Bronchial epithelial cell (primary cell): Measurements from ENCODE around the gene NCEH1. TPM values are rescaled to one million over a fixed set of nuclear protein-coding genes. Genes with fewer than 3 reads are reported as not detected.
"Not testable (repeated sequence)": the region's sequence is repeated elsewhere in the genome, so short reads cannot be mapped to it uniquely, and the experiment has no call there.

Experiments used
- DNase-seq: peaks from one replicate; pipeline ENCODE4 v3.0.0-alpha.2; 2010; ENCODE audit warnings: low read depth
- FAIRE-seq: peaks from 2 replicates; lab custom pipeline; 2011; peaks lifted over from hg19 to GRCh38; lab: Jason Lieb, UNC
- H3K27me3 ChIP-seq: 2 replicates; pipeline ENCODE4 v1.5.1; 2011; ENCODE audit warnings: low read length; ENCODE audit not compliant: control insufficient read depth, insufficient read depth
- H3K36me3 ChIP-seq: 2 replicates; pipeline ENCODE4 v1.5.1; 2011; ENCODE audit warnings: low read length; ENCODE audit not compliant: control insufficient read depth, insufficient read depth
- H3K4me3 ChIP-seq: 2 replicates; pipeline ENCODE4 v1.5.1; 2011; ENCODE audit warnings: mild to moderate bottlenecking, low read depth, low read length, control low read depth
- total RNA-seq: library from RNA; depleted of rRNA; stranded (reverse); fragments of >200 nt; gene quantifications from 2 replicates; pipeline ENCODE4 v1.2.1, GENCODE V29; 2014
- TF ChIP-seq, protein P1 (sequence below): IDR thresholded peaks from 2 replicates; pipeline ENCODE4 v1.5.1; 2011; ENCODE audit warnings: mild to moderate bottlenecking, moderate library complexity, low read length, control low read depth, inconsistent platforms; ENCODE audit not compliant: insufficient read depth, severe bottlenecking

NCEH1 gene
- total RNA-seq, 1 donor from 2014 or later, result 5.3 TPM

- TF ChIP-seq, protein P1, sequence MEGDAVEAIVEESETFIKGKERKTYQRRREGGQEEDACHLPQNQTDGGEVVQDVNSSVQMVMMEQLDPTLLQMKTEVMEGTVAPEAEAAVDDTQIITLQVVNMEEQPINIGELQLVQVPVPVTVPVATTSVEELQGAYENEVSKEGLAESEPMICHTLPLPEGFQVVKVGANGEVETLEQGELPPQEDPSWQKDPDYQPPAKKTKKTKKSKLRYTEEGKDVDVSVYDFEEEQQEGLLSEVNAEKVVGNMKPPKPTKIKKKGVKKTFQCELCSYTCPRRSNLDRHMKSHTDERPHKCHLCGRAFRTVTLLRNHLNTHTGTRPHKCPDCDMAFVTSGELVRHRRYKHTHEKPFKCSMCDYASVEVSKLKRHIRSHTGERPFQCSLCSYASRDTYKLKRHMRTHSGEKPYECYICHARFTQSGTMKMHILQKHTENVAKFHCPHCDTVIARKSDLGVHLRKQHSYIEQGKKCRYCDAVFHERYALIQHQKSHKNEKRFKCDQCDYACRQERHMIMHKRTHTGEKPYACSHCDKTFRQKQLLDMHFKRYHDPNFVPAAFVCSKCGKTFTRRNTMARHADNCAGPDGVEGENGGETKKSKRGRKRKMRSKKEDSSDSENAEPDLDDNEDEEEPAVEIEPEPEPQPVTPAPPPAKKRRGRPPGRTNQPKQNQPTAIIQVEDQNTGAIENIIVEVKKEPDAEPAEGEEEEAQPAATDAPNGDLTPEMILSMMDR, result no peak
- no peaks in the 10 kb centered on the region for H3K27me3 ChIP-seq
- no peak for FAIRE-seq
Measured at GRCh38 chr3:172735014-172735413, 24.1 kb upstream of the NCEH1 start.

GRCh38 chr3:172726380-172726779 lies 15.5 kb upstream of the NCEH1 start:
- no peak for FAIRE-seq
- Histone ChIP-seq H3K4me3 (no peak overlapping the region), H3K27me3 (no peaks in the 10 kb centered on the region), H3K36me3 (no peaks in the 10 kb centered on the region)
- TF ChIP-seq, protein P1, result no peak
- DNase-seq, result no peak

More at GRCh38 chr3:172735014-172735413, 24.1 kb upstream of the NCEH1 start:
- no peaks in the 10 kb centered on the region for H3K36me3 ChIP-seq
- no peak overlapping the region for H3K4me3 ChIP-seq
- DNase-seq, result no peak

- not testable (repeated sequence) for FAIRE-seq, H3K4me3 ChIP-seq, DNase-seq, H3K36me3 ChIP-seq, H3K27me3 ChIP-seq
Measured at GRCh38 chr3:172722536-172723040, 11.7 kb upstream of the NCEH1 start.

DNA sequence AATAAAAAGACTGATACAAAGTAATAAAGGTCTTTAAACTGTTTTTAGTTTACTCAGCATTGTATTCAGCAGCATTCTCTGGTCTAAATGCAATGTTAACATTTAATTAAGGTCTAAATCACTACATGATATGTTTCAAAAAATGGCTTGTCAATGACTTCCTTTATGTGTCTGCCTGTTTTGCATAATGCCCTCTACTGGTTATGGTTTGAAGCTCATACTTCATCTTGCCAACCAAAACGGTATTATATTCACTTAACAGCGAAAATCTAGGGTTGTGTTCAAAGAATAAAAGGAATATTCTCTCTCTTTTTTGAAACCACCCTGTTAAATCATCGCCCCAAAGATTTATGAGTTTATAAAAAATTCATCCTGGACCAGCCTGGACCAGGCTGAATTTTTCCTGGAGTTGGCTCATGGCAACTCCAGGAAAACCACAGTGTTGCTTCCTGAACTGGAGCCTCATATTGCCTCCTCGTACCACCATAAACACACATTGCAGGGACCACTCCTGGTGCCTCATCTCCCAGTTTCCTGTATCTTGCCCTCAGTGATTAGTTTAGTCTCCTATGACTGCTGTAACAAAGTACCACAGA lies 6.7 kb upstream of the NCEH1 start:
- DNase-seq (peak; percentile 23), FAIRE-seq (no peak)
- Histone ChIP-seq H3K27me3 (no peaks in the 10 kb centered on the region), H3K4me3 (no peak overlapping the region), H3K36me3 (no peaks in the 10 kb centered on the region)
- TF ChIP-seq, protein P1, result no peak

DNA sequence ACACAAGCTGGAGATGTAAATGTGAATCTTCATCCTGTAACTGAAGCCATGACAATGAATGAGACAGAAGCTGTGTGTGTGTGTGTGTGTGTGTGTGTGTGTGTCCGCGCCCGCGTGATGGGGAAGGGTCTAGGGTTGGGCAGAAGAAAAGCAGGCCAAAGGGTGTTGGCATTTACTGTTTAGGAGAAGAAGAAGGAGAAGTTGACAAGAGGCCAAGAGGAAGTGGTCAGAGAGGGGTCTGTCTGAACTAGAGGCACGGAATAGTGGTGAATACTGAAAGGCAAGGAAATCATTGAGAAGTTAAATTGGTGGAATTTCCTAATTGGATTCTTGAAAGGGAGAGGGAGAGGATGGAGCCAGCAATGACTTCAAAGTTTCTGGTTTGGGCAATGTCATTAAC lies 5.6 kb upstream of the NCEH1 start:
- DNase-seq, result no peak
- H3K4me3 ChIP-seq, result no peak overlapping the region
- H3K36me3 ChIP-seq, result no peaks in the 10 kb centered on the region
- TF ChIP-seq, protein P1, result no peak
- H3K27me3 ChIP-seq, result no peaks in the 10 kb centered on the region
- FAIRE-seq, result no peak

DNA sequence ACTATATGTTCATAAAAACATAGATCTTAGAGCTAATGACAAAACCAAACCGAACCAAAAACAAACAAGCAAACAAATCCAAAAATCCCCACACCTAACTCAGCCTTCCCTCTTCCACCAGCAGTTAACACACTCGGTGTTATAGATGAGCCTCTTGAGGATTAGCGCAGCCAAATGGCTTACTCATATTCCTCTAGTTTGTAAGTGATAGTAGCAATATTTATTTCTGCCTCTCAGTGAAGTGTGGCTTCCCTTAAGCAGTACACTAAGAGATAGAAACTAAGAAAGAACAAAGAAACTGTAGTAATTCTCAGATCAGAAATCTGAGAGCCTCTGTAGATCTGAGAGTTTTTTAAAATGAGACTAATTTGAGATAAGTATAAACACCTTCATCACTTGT lies 2.4 kb upstream of the NCEH1 start:
- FAIRE-seq (no peak), DNase-seq (no peak)
- H3K4me3 ChIP-seq, result no peak overlapping the region
- TF ChIP-seq, protein P1, result no peak
- H3K36me3 ChIP-seq, result no peaks in the 10 kb centered on the region
- no peaks in the 10 kb centered on the region for H3K27me3 ChIP-seq
